ENCODE measurements around the gene TJP3.

DNA sequence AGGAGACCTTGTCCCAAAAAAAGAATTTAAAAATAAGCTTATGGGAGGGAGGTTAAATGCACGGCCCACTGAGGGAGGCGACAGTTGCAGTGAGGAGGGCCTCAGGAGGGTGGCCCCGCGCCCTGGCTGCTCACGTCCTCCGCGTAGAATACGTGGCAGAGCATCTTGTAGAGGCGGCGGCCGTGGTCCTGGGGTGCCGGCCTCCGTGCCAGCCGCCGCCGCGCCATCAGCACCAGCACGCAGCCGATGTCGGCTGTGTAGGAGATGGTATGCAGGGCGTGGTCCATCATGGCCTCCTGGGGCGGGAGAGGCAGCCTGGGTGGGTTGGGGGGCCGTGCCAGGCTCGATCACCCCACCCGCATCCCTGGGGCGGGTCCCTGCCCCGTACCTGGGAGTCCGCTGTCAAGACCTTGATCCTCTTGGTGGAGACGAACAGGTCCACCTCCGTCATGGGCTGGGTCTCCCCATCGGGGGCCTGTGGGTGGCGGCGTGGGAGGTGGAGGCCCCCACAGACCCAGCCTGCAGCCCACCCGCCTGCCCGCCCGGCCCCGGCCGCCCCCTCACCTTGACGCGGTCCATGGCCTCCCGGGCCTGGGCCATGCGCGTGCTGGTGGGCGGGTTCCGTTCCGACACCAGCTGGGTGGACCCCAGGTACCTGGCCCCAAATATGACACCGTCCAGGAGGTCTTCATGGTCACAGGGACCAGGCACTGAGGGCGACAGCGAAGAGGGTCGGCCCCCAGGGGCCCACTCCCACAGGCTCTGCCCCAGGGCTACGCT is 45.6 kb downstream of the TJP3 start:
- TF ChIP-seq, protein P1, sequence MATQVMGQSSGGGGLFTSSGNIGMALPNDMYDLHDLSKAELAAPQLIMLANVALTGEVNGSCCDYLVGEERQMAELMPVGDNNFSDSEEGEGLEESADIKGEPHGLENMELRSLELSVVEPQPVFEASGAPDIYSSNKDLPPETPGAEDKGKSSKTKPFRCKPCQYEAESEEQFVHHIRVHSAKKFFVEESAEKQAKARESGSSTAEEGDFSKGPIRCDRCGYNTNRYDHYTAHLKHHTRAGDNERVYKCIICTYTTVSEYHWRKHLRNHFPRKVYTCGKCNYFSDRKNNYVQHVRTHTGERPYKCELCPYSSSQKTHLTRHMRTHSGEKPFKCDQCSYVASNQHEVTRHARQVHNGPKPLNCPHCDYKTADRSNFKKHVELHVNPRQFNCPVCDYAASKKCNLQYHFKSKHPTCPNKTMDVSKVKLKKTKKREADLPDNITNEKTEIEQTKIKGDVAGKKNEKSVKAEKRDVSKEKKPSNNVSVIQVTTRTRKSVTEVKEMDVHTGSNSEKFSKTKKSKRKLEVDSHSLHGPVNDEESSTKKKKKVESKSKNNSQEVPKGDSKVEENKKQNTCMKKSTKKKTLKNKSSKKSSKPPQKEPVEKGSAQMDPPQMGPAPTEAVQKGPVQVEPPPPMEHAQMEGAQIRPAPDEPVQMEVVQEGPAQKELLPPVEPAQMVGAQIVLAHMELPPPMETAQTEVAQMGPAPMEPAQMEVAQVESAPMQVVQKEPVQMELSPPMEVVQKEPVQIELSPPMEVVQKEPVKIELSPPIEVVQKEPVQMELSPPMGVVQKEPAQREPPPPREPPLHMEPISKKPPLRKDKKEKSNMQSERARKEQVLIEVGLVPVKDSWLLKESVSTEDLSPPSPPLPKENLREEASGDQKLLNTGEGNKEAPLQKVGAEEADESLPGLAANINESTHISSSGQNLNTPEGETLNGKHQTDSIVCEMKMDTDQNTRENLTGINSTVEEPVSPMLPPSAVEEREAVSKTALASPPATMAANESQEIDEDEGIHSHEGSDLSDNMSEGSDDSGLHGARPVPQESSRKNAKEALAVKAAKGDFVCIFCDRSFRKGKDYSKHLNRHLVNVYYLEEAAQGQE (IDR thresholded peaks at IDR 0.05; ENCODE audit: insufficient read depth in 1 of 2, low read depth in 2 of 2, low read length in 2 of 2) = no peak
- no peak for TF ChIP-seq TAF1 (IDR thresholded peaks at IDR 0.05; ENCODE audit: borderline replicate concordance, insufficient read depth, low read length)
- TF ChIP-seq POLR2AphosphoS5 (IDR thresholded peaks at IDR 0.05; ENCODE audit: low read depth, low read length) = no peak
- no peak for TF ChIP-seq FOXP2 (optimal IDR thresholded peaks at IDR 0.05; ENCODE audit: borderline replicate concordance, extremely low read depth, extremely low read length, insufficient read depth)

All from PFSK-1 (cell line).